C4-2B (cell line): ENCODE measurements around the gene RALGAPB.

Experiments
- H3K27ac ChIP-seq: fragments of 450-650 bp; 2 replicates; pipeline ENCODE4 v1.5.1; 2017
- ZFX ChIP-seq: fragments of 450-650 bp; IDR thresholded peaks from 2 replicates; pipeline ENCODE4 v1.6.1; 2017
- TF ChIP-seq, protein P1 (sequence below): fragments of 450-650 bp; conservative IDR thresholded peaks from 2 replicates; pipeline ENCODE4 v1.5.1; 2017; ENCODE audit warnings: mild to moderate bottlenecking

RALGAPB gene

DNA sequence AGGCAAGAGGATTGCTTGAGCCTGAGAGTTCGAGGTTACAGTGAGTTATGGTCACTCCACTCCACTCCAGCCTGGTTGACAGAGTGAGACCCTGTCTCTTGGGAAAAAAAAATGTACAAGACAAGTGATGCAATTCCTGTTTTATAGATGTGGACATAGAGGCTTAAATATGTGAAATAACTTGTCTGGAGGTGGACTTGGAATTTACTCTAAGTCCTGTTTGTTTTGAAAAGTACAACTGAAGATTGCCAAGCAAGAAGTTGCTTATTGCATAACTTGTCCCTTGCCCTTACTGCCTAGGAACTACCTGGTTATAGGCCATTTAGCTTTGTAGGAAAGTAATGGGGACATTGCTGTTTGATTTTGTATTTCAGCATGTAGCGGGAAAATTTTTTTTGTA is 82.3 kb downstream of the RALGAPB start:
- no peak for TF ChIP-seq ZFX
- TF ChIP-seq, protein P1, sequence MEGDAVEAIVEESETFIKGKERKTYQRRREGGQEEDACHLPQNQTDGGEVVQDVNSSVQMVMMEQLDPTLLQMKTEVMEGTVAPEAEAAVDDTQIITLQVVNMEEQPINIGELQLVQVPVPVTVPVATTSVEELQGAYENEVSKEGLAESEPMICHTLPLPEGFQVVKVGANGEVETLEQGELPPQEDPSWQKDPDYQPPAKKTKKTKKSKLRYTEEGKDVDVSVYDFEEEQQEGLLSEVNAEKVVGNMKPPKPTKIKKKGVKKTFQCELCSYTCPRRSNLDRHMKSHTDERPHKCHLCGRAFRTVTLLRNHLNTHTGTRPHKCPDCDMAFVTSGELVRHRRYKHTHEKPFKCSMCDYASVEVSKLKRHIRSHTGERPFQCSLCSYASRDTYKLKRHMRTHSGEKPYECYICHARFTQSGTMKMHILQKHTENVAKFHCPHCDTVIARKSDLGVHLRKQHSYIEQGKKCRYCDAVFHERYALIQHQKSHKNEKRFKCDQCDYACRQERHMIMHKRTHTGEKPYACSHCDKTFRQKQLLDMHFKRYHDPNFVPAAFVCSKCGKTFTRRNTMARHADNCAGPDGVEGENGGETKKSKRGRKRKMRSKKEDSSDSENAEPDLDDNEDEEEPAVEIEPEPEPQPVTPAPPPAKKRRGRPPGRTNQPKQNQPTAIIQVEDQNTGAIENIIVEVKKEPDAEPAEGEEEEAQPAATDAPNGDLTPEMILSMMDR = no peak
- peak overlapping the region; percentile 70; the same call in 1 of the 2 replicates for H3K27ac ChIP-seq

DNA sequence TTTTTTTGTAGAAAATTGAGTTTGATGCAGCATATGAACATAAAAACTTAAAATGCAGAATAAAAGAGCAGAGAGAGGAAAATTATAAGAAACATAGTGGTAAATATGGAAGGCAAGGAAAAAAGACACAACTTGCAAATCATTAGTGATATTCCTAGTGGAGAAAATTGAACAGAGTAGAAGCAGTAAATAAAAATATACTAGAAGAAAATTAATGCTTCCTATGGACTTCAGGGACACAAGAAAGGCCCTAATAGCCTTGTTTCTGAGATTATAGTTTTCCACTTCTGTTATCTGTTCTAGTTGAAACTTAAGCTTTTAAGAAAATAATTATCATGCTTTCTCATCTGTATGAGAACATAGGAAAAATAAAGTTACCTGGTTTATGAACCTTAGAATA is 82.8 kb downstream of the RALGAPB start:
- no peak overlapping the region for H3K27ac ChIP-seq
- TF ChIP-seq ZFX = no peak
- TF ChIP-seq, protein P1 = no peak

DNA sequence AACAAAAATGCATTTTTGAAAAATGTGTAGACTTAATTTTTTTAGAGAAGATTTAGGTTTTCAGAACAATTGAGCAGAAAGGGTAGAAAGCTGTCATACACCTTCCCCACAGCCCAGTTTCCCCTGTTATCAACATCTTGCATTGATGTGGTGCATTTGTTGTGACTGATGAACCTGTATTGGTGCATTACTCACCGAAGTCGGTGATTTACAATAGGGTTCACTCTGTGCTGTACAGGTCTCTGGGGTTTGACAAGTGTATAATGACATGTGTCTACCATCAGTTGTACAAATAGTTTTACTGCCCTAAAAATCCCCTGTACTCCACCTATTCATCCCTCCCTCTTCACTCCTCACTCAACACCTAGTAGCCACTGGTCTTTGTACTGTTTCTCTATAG is 84.5 kb downstream of the RALGAPB start:
- TF ChIP-seq, protein P1 = no peak
- TF ChIP-seq ZFX = no peak
- no peak overlapping the region for H3K27ac ChIP-seq

DNA sequence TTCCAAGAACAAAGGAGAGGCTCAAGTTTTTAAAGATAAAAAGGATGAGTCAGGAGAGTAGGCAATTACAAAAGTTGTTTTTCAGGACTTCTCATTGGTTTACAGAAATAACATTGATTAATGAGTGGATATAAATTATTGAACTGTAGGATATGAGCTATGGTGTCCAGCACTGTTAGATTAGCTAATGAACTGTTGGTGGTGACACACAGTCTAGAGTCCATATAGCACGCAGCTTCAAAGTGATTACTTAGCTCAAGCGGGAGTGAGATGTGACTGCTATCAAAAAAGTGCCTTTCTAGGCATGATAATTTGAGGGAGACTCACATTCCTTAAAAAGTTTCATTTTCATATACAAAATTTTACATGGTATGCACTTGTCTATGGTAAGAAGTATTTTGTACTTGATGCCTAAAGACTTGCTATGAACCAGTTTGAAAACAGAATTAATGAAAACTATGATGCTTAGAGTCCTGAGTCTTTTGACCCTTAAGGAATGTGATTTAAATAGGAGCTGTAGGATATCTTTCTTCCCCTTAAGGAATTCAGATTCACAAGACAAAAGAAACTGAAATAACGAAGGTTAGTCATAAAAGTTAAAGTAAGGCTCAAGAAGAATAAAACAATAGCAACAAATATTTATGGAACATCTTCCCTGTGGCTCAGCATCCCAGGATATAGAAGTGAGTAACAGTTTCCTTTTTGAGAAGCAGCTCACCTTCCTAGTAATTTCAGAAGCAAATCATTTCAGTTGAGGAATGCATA is 86.1 kb downstream of the RALGAPB start:
- H3K27ac ChIP-seq = no peak overlapping the region
- TF ChIP-seq, protein P1 = no peak
- no peak for TF ChIP-seq ZFX

DNA sequence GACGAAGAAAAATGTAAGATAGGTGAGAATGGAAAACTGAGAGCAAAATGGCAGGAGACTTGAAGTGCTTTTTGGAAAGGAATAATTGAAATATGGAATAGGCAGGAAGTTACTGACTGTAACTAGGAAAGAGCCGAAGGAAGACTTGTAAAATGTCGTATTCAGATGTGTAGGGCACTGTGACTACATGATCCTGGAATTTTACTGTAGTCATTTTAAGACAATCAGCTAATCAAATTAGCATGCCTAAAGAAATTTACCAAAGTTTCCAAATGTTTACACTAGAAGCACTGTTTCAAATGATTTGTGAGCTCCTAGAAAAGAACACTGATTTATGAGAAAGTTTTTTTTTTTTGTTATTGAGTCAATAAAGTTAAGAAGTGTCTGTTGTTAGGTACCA is 87.1 kb downstream of the RALGAPB start:
- TF ChIP-seq, protein P1 = no peak
- TF ChIP-seq ZFX = no peak
- H3K27ac ChIP-seq = no peak overlapping the region

DNA sequence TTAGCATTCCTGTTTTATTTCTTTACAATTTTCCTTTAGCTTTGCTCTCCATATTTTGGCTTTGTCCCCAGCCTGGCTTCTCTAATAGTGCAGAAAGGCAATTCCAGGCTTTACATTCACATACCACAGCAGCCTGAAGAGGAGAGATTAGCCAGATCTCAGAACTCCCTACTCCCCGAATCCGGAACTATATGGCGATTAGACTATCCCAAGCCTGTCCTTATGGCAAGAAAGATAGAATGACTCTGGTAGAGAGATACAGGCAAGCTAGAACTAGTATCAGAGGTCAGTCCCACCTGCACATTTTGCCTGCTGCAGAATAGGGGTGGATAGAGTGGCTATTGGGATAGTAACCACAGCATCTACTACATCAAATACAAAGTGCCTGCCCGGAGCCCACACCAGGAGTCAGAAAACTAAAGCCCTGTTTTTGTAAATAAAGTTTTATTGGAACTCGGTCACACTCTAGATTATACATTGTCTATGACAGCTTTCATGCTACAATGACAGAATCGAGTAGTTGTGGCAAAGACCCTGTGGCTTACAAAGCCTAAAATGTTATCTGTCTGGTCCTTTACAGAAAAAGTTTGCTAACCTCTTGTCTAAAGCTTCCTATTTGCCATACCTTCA is 91.3 kb downstream of the RALGAPB start:
- H3K27ac ChIP-seq = no peak overlapping the region
- TF ChIP-seq, protein P1 = no peak
- TF ChIP-seq ZFX = no peak

DNA sequence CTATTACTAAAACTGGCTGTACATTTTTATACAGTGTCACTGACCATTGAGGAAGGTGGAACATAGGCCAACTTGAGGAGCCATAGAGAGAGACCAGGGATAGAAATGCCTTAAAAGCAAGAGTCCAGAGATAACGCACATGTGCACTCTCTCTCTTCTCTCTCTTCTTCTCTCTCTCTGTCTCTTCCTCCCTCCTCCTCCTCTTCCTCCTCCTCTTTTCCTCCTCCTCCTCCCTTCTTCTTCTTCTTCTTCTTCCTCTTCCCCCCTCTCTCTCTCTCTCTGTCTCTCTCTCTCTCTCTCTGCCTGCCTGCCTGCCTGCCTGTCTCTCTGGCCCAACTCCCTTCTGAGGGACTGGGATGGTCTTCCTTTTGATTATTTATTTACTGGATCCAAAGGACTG is 92.0 kb downstream of the RALGAPB start:
- TF ChIP-seq ZFX = no peak
- TF ChIP-seq, protein P1 = no peak

More for the DNA sequence above, 92.0 kb downstream of the RALGAPB start:
- no peak overlapping the region for H3K27ac ChIP-seq
